Muscle layer of colon (tissue), 2 donors: ENCODE data around the gene TEKT3.
A peak's percentile ranks its signal among the peaks of the same experiment; 100 is the strongest.

ENCODE experiments used
- H3K27ac ChIP-seq: one replicate; pipeline ENCODE4 v1.7.0; 2013; ENCODE audit warnings: low read depth, mild to moderate bottlenecking, low read length, moderate library complexity
- H3K27me3 ChIP-seq, 2 donors: one replicate each; pipeline ENCODE4 v1.7.0; 2013; ENCODE audit warnings: low read length in 2 of 2, mild to moderate bottlenecking in 2 of 2; ENCODE audit not compliant: insufficient read depth in 2 of 2, control insufficient read depth in 1 of 2
- H3K36me3 ChIP-seq: one replicate; pipeline ENCODE4 v1.7.0; 2013; ENCODE audit warnings: mild to moderate bottlenecking, low read length; ENCODE audit not compliant: insufficient read depth
- H3K4me1 ChIP-seq: one replicate; pipeline ENCODE4 v1.7.0; 2013; ENCODE audit warnings: mild to moderate bottlenecking, low read length; ENCODE audit not compliant: insufficient read depth
- H3K4me3 ChIP-seq, 2 donors: one replicate each; pipeline ENCODE4 v1.7.0; 2013; ENCODE audit warnings: low read length in 2 of 2, low read depth in 1 of 2, mild to moderate bottlenecking in 1 of 2, moderate library complexity in 1 of 2
- H3K9ac ChIP-seq: one replicate; pipeline ENCODE4 v1.7.0; 2013; ENCODE audit warnings: low read length
- H3K9me3 ChIP-seq: one replicate; pipeline ENCODE4 v1.7.0; 2013; ENCODE audit warnings: mild to moderate bottlenecking, low read length
- donor health status: abdominal sarcoma.
- donor health status: Adenocarcinoma of cecum.

Gene TEKT3

GRCh38 chr17:15271741-15272140 is 69.7 kb downstream of the TEKT3 start:
- Histone ChIP-seq H3K27ac (no peak overlapping the region), H3K9me3 (no peaks in the 10 kb centered on the region), H3K4me1 (peaks cover 14% of the 10 kb centered on the region), H3K27me3 (no peaks in the 10 kb centered on the region), H3K36me3 (no peaks in the 10 kb centered on the region), H3K9ac (no peak overlapping the region), H3K4me3 (no peak overlapping the region)

GRCh38 chr17:15270628-15271381 is 70.6 kb downstream of the TEKT3 start:
- H3K4me3 ChIP-seq = no peak overlapping the region
- H3K36me3 ChIP-seq = no peaks in the 10 kb centered on the region
- H3K27me3 ChIP-seq = no peaks in the 10 kb centered on the region
- H3K9me3 ChIP-seq = no peaks in the 10 kb centered on the region
- H3K4me1 ChIP-seq = peaks cover 14% of the 10 kb centered on the region
- no peak overlapping the region for H3K27ac ChIP-seq
- no peak overlapping the region for H3K9ac ChIP-seq

GRCh38 chr17:15269780-15270089 is 71.7 kb downstream of the TEKT3 start:
- no peaks in the 10 kb centered on the region for H3K9me3 ChIP-seq
- H3K36me3 ChIP-seq = no peaks in the 10 kb centered on the region
- no peaks in the 10 kb centered on the region for H3K27me3 ChIP-seq
- H3K4me1 ChIP-seq = peaks cover 22% of the 10 kb centered on the region
- H3K4me3 ChIP-seq = no peak overlapping the region
- no peak overlapping the region for H3K27ac ChIP-seq
- H3K9ac ChIP-seq = no peak overlapping the region

GRCh38 chr17:15269087-15269779 is 72.2 kb downstream of the TEKT3 start:
- no peak overlapping the region for H3K4me3 ChIP-seq
- no peak overlapping the region for H3K27ac ChIP-seq
- peaks cover 27% of the 10 kb centered on the region for H3K4me1 ChIP-seq
- H3K27me3 ChIP-seq = no peaks in the 10 kb centered on the region
- H3K9ac ChIP-seq = no peak overlapping the region
- H3K9me3 ChIP-seq = no peaks in the 10 kb centered on the region
- no peaks in the 10 kb centered on the region for H3K36me3 ChIP-seq

- Histone ChIP-seq H3K27me3 (no peaks in the 10 kb centered on the region), H3K9me3 (no peaks in the 10 kb centered on the region), H3K36me3 (no peaks in the 10 kb centered on the region), H3K9ac (no peak overlapping the region), H3K27ac (no peak overlapping the region), H3K4me3 (no peak overlapping the region), H3K4me1 (peaks cover 28% of the 10 kb centered on the region)
Observed at GRCh38 chr17:15268461-15268860, 72.9 kb downstream of the TEKT3 start.

GRCh38 chr17:15267996-15268395 is 73.4 kb downstream of the TEKT3 start:
- Histone ChIP-seq H3K4me3 (no peak overlapping the region), H3K9ac (no peak overlapping the region), H3K27ac (no peak overlapping the region), H3K9me3 (no peaks in the 10 kb centered on the region), H3K4me1 (peaks cover 26% of the 10 kb centered on the region), H3K27me3 (no peaks in the 10 kb centered on the region), H3K36me3 (no peaks in the 10 kb centered on the region)

GRCh38 chr17:15266325-15267125 is 74.9 kb downstream of the TEKT3 start:
- Histone ChIP-seq H3K36me3 (no peaks in the 10 kb centered on the region), H3K4me1 (peaks cover 19% of the 10 kb centered on the region), H3K27me3 (no peaks in the 10 kb centered on the region), H3K27ac (no peak overlapping the region), H3K9me3 (no peaks in the 10 kb centered on the region), H3K9ac (no peak overlapping the region), H3K4me3 (no peak overlapping the region)

GRCh38 chr17:15265131-15265530 is 76.3 kb downstream of the TEKT3 start, which contains the start of gene PMP22:
Gene PMP22 (minus strand): TSS chr17:15265326. CDS start chr17:15260727, 4,599 bp downstream.
- Histone ChIP-seq H3K4me1 (peaks cover 20% of the 10 kb centered on the region), H3K36me3 (peaks cover under 1% of the 10 kb centered on the region), H3K4me3 (peak within 1 kb of the TSS; percentile 29 to 97), H3K27me3 (no peaks in the 10 kb centered on the region), H3K9me3 (no peaks in the 10 kb centered on the region), H3K9ac (peak within 1 kb of the TSS; percentile 14), H3K27ac (peak within 1 kb of the TSS; percentile 100)

GRCh38 chr17:15264542-15264941 is 76.9 kb downstream of the TEKT3 start:
- Histone ChIP-seq H3K4me3 (peak overlapping the region; percentile 29 to 97), H3K9ac (peak overlapping the region; percentile 14)

GRCh38 chr17:15263680-15264079 is 77.7 kb downstream of the TEKT3 start:
- Histone ChIP-seq H3K9me3 (no peaks in the 10 kb centered on the region), H3K4me1 (peaks cover 35% of the 10 kb centered on the region), H3K4me3 (peak overlapping the region; percentile 48 to 97), H3K36me3 (peaks cover 13% of the 10 kb centered on the region), H3K9ac (peak overlapping the region; percentile 92), H3K27ac (peak overlapping the region; percentile 100), H3K27me3 (no peaks in the 10 kb centered on the region)

More at GRCh38 chr17:15264542-15264941, 76.9 kb downstream of the TEKT3 start:
- H3K36me3 ChIP-seq = peaks cover 5% of the 10 kb centered on the region
- H3K27me3 ChIP-seq = no peaks in the 10 kb centered on the region
- peak overlapping the region; percentile 100 for H3K27ac ChIP-seq
- no peaks in the 10 kb centered on the region for H3K9me3 ChIP-seq
- peaks cover 26% of the 10 kb centered on the region for H3K4me1 ChIP-seq

GRCh38 chr17:15263206-15263579 is 78.2 kb downstream of the TEKT3 start:
- Histone ChIP-seq H3K27me3 (no peaks in the 10 kb centered on the region), H3K9ac (peak overlapping the region; percentile 92), H3K36me3 (peaks cover 18% of the 10 kb centered on the region), H3K27ac (peak overlapping the region; percentile 100), H3K4me1 (peaks cover 39% of the 10 kb centered on the region), H3K4me3 (peak overlapping the region; percentile 86 to 97), H3K9me3 (no peaks in the 10 kb centered on the region)
